IPS-20b (cell line): ENCODE data around the gene DENND1B.

Experiments used
- H3K27ac ChIP-seq: one replicate; pipeline ENCODE4 v1.5.1; 2013; ENCODE audit warnings: low read length
- H3K27me3 ChIP-seq: 2 replicates; pipeline ENCODE4 v1.6.1; 2013; ENCODE audit warnings: mild to moderate bottlenecking, low read length, inconsistent platforms; ENCODE audit not compliant: insufficient read depth
- H3K36me3 ChIP-seq: 2 replicates; pipeline ENCODE4 v1.6.1; 2013; ENCODE audit warnings: low read depth, mild to moderate bottlenecking, inconsistent platforms, low read length, moderate library complexity; ENCODE audit not compliant: insufficient read depth
- H3K4me1 ChIP-seq: 2 replicates; pipeline ENCODE4 v1.6.1; 2013; ENCODE audit warnings: mild to moderate bottlenecking, control low read depth, inconsistent platforms, low read length, moderate library complexity; ENCODE audit not compliant: insufficient read depth
- H3K4me3 ChIP-seq: 2 replicates; pipeline ENCODE4 v1.5.1; 2013; ENCODE audit warnings: mild to moderate bottlenecking, low read length, inconsistent platforms
- H3K9ac ChIP-seq: 2 replicates; pipeline ENCODE4 v1.6.1; 2013; ENCODE audit warnings: low read depth, mild to moderate bottlenecking, inconsistent platforms, low read length, moderate library complexity
- H3K9me3 ChIP-seq: 2 replicates; pipeline ENCODE4 v1.6.1; 2013; ENCODE audit warnings: mild to moderate bottlenecking, low read depth, low read length, inconsistent platforms; ENCODE audit not compliant: insufficient read depth

DENND1B gene

DNA sequence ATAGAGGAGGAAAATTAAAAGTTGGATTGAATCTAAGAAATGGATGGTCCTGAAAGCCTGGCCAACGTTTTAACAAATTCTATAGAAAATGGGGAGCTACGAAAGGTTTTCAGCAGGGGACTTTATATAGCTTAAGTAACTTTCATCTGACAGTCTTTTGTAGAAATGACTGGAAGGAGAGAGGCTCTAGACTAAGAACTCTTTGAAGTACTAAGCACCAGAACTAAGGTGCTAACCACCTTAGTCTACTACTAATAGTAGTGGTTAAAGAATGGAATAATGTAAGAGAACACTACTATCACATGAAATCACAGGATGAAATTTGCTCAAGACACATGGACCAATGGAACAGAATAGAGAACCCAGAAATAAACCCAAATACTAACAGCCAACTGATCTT, 126.1 kb downstream of the DENND1B start:
- Histone ChIP-seq H3K27me3 (no peaks in the 10 kb centered on the region), H3K9ac (no peak overlapping the region), H3K27ac (no peak overlapping the region), H3K9me3 (no peaks in the 10 kb centered on the region), H3K4me3 (no peak overlapping the region), H3K36me3 (no peaks in the 10 kb centered on the region), H3K4me1 (no peaks in the 10 kb centered on the region)

GRCh38 chr1:197638316-197638715, 137.0 kb downstream of the DENND1B start:
- Histone ChIP-seq H3K27ac (no peak overlapping the region), H3K27me3 (no peaks in the 10 kb centered on the region), H3K4me3 (no peak overlapping the region), H3K9ac (no peak overlapping the region), H3K9me3 (no peaks in the 10 kb centered on the region), H3K36me3 (no peaks in the 10 kb centered on the region), H3K4me1 (no peaks in the 10 kb centered on the region)

GRCh38 chr1:197637406-197637805, 137.9 kb downstream of the DENND1B start:
- Histone ChIP-seq H3K4me3 (no peak overlapping the region), H3K27ac (no peak overlapping the region), H3K4me1 (no peaks in the 10 kb centered on the region), H3K27me3 (no peaks in the 10 kb centered on the region), H3K9me3 (no peaks in the 10 kb centered on the region), H3K36me3 (no peaks in the 10 kb centered on the region), H3K9ac (no peak overlapping the region)

- Histone ChIP-seq H3K9ac (no peak overlapping the region), H3K4me1 (no peaks in the 10 kb centered on the region), H3K27me3 (no peaks in the 10 kb centered on the region), H3K36me3 (no peaks in the 10 kb centered on the region), H3K9me3 (no peaks in the 10 kb centered on the region), H3K4me3 (no peak overlapping the region), H3K27ac (no peak overlapping the region)
Observed at GRCh38 chr1:197633447-197634078, 141.7 kb downstream of the DENND1B start.

DNA sequence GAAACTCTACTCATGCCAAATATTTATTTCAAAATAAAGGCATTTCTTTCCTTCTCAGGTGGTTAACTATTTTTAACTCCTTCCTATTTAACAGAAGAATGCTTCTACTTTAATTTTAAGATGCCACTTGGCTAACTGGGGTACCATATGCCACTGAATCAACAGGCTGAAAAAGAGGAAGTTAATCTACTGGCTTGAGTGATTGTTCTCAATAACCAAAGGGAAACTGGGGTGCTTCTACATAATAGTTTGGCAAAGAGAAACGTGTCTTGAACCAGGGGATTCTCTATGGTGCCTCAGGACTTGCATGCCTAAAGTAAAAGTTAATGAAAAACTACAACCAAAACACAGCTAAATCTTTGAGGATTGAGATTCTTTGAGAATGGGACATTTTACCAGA, 142.6 kb downstream of the DENND1B start:
- Histone ChIP-seq H3K27me3 (no peaks in the 10 kb centered on the region), H3K4me1 (no peaks in the 10 kb centered on the region), H3K4me3 (no peak overlapping the region), H3K9ac (no peak overlapping the region), H3K9me3 (no peaks in the 10 kb centered on the region), H3K27ac (no peak overlapping the region), H3K36me3 (no peaks in the 10 kb centered on the region)

DNA sequence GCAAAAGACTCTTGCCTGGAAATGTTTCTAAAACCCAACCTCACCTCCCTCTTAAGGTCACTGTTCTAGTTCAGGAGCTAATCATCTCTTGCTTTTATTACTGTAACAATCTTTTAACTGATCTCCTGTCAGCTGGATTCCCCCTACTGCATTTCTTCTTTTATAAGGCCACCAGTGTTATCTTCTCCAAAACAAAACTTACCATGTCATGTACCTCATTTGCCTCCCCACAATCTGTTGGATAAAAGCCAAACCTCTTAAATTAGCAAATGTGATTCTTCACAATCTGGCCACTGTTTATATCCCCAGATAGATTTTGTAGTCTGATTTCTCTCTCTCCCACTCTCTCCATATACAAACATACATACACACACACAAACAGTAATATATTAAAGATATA, 143.3 kb downstream of the DENND1B start:
- Histone ChIP-seq H3K4me1 (no peaks in the 10 kb centered on the region), H3K36me3 (no peaks in the 10 kb centered on the region), H3K4me3 (no peak overlapping the region), H3K27ac (no peak overlapping the region), H3K27me3 (no peaks in the 10 kb centered on the region), H3K9ac (no peak overlapping the region), H3K9me3 (no peaks in the 10 kb centered on the region)

DNA sequence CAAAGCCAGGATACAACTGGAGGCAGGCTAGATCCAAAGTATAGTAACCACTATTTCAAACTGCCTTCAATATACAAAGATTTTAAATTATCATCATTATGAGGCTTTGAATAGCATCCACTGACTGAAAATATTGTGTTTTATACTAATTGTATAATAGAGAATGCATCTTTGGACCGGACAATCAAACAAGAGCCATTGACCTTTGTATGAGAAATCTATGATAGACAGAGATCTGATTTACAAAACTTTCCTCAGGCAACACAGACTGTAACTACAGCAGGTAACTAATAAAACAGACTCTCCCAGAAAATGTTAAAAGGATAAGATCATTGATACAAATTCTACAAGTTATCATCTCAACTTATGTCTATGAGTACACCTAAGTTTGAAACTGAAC, 152.9 kb downstream of the DENND1B start:
- no peaks in the 10 kb centered on the region for H3K27me3 ChIP-seq
- H3K27ac ChIP-seq = no peak overlapping the region
- no peaks in the 10 kb centered on the region for H3K36me3 ChIP-seq
- H3K4me3 ChIP-seq = no peak overlapping the region
- H3K9me3 ChIP-seq = no peaks in the 10 kb centered on the region
- no peak overlapping the region for H3K9ac ChIP-seq
- no peaks in the 10 kb centered on the region for H3K4me1 ChIP-seq

DNA sequence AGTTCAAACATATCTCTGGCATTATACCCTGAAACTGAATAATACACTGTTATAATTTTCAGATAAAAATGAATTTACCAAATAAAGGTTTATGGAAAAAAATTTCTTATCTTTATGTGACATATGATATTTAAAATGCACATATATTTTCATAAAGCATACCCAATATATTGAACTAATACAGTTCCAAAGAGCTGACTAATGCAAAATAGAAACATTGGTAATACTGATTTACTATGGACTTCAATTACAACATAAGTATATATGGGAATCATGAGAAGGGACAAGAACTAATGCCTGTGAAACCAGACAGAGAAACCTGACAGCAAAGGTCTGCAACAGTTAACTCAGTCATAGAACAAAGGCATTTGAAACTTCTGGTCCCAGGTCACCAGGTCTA, 153.5 kb downstream of the DENND1B start:
- Histone ChIP-seq H3K27me3 (no peaks in the 10 kb centered on the region), H3K4me3 (no peak overlapping the region), H3K9ac (no peak overlapping the region), H3K27ac (no peak overlapping the region), H3K9me3 (no peaks in the 10 kb centered on the region), H3K36me3 (no peaks in the 10 kb centered on the region), H3K4me1 (no peaks in the 10 kb centered on the region)

- H3K27ac ChIP-seq = no peak overlapping the region
- H3K9me3 ChIP-seq = no peaks in the 10 kb centered on the region
- no peak overlapping the region for H3K9ac ChIP-seq
- H3K4me3 ChIP-seq = no peak overlapping the region
- H3K4me1 ChIP-seq = no peaks in the 10 kb centered on the region
- no peaks in the 10 kb centered on the region for H3K36me3 ChIP-seq
- no peaks in the 10 kb centered on the region for H3K27me3 ChIP-seq
Observed at GRCh38 chr1:197620714-197621163, 154.5 kb downstream of the DENND1B start.

DNA sequence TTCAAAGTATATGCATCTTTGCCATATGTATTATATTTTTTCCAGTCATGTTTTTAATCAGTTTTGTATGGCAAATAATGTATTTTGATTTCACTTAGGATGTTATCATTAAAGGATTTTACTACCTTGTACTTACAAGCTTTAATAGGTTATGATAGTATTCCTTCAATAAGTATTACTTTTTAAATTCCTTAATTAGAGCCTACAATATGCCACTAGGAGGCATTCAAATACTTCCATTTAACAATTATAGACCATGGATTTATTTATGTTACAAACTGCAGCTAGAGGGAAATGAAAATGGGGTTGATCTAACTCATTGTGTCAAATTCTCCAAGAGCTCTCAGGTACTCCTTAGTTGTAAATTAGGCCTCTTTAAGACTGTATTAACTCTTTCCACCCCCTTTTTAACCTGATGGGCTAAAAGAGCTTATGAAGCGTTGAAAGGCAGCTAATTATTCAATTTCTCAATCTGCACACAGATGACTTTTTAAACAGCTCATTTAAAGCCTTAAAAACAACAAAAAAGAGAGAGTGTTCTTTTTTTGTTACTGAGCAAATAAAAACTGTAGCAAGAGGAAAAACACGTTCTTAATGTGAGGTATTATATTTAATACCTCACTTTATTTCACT, 156.2 kb downstream of the DENND1B start:
- Histone ChIP-seq H3K4me1 (no peaks in the 10 kb centered on the region), H3K36me3 (no peaks in the 10 kb centered on the region), H3K4me3 (no peak overlapping the region), H3K9me3 (no peaks in the 10 kb centered on the region), H3K27me3 (no peaks in the 10 kb centered on the region), H3K27ac (no peak overlapping the region), H3K9ac (no peak overlapping the region)

DNA sequence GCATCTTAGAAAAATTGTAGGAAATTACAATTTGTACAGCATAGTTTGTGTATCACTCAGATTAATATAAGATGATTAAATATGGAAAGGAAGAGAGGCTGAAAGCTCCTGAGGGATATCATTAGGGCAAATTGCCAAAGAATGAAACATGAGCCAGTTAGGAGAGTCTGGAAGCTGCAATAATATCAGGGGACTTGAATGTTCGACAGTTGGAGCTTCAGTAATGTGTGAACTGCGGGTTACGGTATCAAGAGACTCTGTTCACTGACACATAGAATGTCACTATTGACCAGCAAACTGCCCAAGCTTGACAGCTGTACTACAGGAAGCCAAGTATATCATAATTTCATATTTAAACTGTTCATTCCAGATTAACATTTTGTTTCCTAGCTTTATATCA, 157.2 kb downstream of the DENND1B start:
- no peak overlapping the region for H3K4me3 ChIP-seq
- H3K9ac ChIP-seq = no peak overlapping the region
- H3K4me1 ChIP-seq = no peaks in the 10 kb centered on the region
- no peaks in the 10 kb centered on the region for H3K9me3 ChIP-seq
- no peaks in the 10 kb centered on the region for H3K27me3 ChIP-seq
- H3K36me3 ChIP-seq = no peaks in the 10 kb centered on the region
- no peak overlapping the region for H3K27ac ChIP-seq

GRCh38 chr1:197615693-197616011, 159.6 kb downstream of the DENND1B start:
- Histone ChIP-seq H3K36me3 (no peaks in the 10 kb centered on the region), H3K9me3 (no peaks in the 10 kb centered on the region), H3K27me3 (no peaks in the 10 kb centered on the region), H3K27ac (no peak overlapping the region), H3K9ac (no peak overlapping the region), H3K4me3 (no peak overlapping the region), H3K4me1 (no peaks in the 10 kb centered on the region)
